Peyer's patch (tissue), 4 donors: ENCODE measurements around the gene SGPP2. TPM values are rescaled to one million over a fixed set of nuclear protein-coding genes. Genes with fewer than 3 reads are reported as not detected.

Experiments
- DNase-seq, 3 donors: peaks; one replicate each; pipeline ENCODE4 v3.0.0-alpha.2; 2017 to 2019
- H3K27ac ChIP-seq, 4 donors: fragments of 200-600 bp; sonication (generic); one replicate each; pipeline ENCODE4 v1.5.1; 2016 to 2019
- H3K27me3 ChIP-seq, 2 donors: fragments of 200-600 bp; sonication (generic); one replicate each; pipeline ENCODE4 v1.5.1; 2019
- H3K36me3 ChIP-seq, 3 donors: fragments of 200-600 bp; sonication (generic); one replicate each; pipeline ENCODE4 v1.5.1; 2016 to 2019
- H3K4me1 ChIP-seq, 4 donors: fragments of 200-600 bp; sonication (generic); one replicate each; pipeline ENCODE4 v1.5.1; 2016 to 2019
- H3K4me3 ChIP-seq, 4 donors: fragments of 200-600 bp; sonication (generic); 1 replicate in 3 of 4; 2 replicates in 1 of 4; pipeline ENCODE4 v1.5.1; 2016 to 2019; ENCODE audit warnings: mild to moderate bottlenecking in 1 of 4
- H3K9me3 ChIP-seq, 4 donors: fragments of 200-600 bp; sonication (generic); one replicate each; pipeline ENCODE4 v1.5.1; 2016 to 2019; ENCODE audit warnings: mild to moderate bottlenecking in 1 of 4
- CTCF ChIP-seq, 6 experiments: fragments of 450-650 bp in 4 of 6; fragments of 200-600 bp in 2 of 6; sonication (generic) in 1 of 6; IDR thresholded peaks; one replicate each; pipeline ENCODE4 v1.5.1; 2017 to 2019; ENCODE audit warnings: antibody characterized with exemption in 6 of 6, mild to moderate bottlenecking in 3 of 6, moderate library complexity in 1 of 6
- POLR2A ChIP-seq, 2 donors: fragments of 450-650 bp; IDR thresholded peaks; one replicate each; pipeline ENCODE4 v1.5.1; 2017; ENCODE audit warnings: antibody characterized with exemption in 2 of 2, mild to moderate bottlenecking in 2 of 2, moderate library complexity in 2 of 2
- total RNA-seq, 4 donors: library from RNA; depleted of rRNA; stranded (reverse); fragments of >200 nt; gene quantifications; one replicate each; pipeline ENCODE4 v1.1.0, GENCODE V29; 2016

Gene SGPP2
- total RNA-seq, 4 donors from 2014 or later = 10.7 to 50.3 (median 46.9) TPM

- Histone ChIP-seq H3K4me1 (peaks cover 0 to 10% (median 0%) of the 10 kb centered on the region in 4 donors), H3K4me3 (no peak overlapping the region), H3K36me3 (no peaks in the 10 kb centered on the region), H3K9me3 (no peaks in the 10 kb centered on the region), H3K27me3 (no peaks in the 10 kb centered on the region), H3K27ac (no peak overlapping the region)
- no peak for TF ChIP-seq CTCF (IDR thresholded peaks at IDR 0.05)
- no peak for TF ChIP-seq POLR2A (IDR thresholded peaks at IDR 0.05)
- no peak for DNase-seq
These were observed 15.3 kb downstream of the SGPP2 start for GRCh38 chr2:222439692-222440091.

DNA sequence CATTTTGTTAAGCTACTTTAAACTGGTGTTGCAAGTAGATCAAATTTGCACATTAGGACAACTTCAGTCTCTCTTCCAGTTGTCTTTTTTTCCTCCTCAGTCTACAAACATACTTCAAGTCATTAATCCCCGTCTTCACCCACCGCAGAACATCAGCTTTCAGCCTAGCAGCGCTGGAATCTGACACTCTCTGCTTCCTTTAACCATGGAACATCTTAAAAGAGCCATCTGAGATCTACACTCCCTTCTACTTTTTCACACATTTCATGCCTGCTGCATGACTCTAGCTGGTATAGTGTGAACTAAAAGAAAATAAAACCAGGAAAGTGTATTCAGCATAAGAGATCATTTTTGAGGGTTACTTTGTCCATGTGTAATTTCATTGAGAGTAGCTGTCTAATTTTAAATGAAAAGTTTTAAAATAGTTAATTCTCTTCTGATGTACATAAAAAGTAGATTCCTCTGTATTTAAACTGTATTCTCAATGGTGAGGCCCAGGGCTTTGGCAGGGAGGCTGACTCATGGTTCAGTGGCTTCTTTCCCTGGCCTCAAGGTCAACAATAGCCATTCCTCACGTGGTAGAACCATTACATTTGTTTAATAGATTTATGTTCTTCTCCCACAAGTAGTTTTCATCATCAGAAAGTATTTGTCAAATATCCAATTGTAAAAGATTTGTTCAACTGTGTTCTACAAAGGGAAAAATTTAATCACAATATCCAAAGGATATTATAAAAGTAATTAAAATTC, 16.5 kb downstream of the SGPP2 start:
- Histone ChIP-seq H3K4me1 (peaks cover 0 to 8% (median 0%) of the 10 kb centered on the region in 4 donors), H3K27me3 (no peaks in the 10 kb centered on the region), H3K4me3 (no peak overlapping the region), H3K27ac (no peak overlapping the region), H3K36me3 (no peaks in the 10 kb centered on the region), H3K9me3 (no peaks in the 10 kb centered on the region)
- TF ChIP-seq POLR2A (IDR thresholded peaks at IDR 0.05) (no peak), CTCF (IDR thresholded peaks at IDR 0.05) (no peak)
- DNase-seq = no peak

GRCh38 chr2:222442665-222443064, 18.3 kb downstream of the SGPP2 start:
- no peak for TF ChIP-seq CTCF (IDR thresholded peaks at IDR 0.05)
- no peak for TF ChIP-seq POLR2A (IDR thresholded peaks at IDR 0.05)
- no peaks in the 10 kb centered on the region for H3K36me3 ChIP-seq
- DNase-seq = no peak
- peaks cover 0 to 3% (median 0%) of the 10 kb centered on the region in 4 donors for H3K4me1 ChIP-seq
- no peaks in the 10 kb centered on the region for H3K27me3 ChIP-seq
- H3K27ac ChIP-seq = no peak overlapping the region
- no peak overlapping the region for H3K4me3 ChIP-seq
- H3K9me3 ChIP-seq = no peaks in the 10 kb centered on the region

DNA sequence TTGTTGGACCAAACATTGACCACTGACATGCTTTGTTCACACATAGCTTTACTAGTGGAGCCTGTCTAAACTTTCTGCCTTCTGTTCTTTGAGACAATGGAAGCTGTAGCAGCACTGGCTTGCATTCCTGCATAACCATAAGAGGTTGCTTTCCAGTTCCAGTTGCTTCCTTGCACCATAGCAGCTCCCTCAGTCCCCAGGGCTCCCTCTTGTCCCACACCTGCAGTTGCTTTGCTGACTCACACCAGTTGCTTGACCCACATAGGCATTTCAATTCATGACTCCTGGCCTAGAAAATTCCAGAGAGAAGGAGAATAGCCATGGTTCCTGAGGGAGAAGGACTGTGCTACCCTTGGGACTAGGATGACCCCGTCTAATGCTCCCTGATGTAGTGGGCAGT, 20.9 kb downstream of the SGPP2 start:
- TF ChIP-seq POLR2A (IDR thresholded peaks at IDR 0.05) (no peak), CTCF (IDR thresholded peaks at IDR 0.05) (no peak)
- Histone ChIP-seq H3K4me3 (no peak overlapping the region), H3K4me1 (peaks cover 0 to 3% (median 0%) of the 10 kb centered on the region in 4 donors), H3K27ac (no peak overlapping the region), H3K9me3 (no peaks in the 10 kb centered on the region), H3K36me3 (no peaks in the 10 kb centered on the region), H3K27me3 (no peaks in the 10 kb centered on the region)
- no peak for DNase-seq

- no peaks in the 10 kb centered on the region for H3K36me3 ChIP-seq
- no peak for DNase-seq
- H3K9me3 ChIP-seq = no peaks in the 10 kb centered on the region
- TF ChIP-seq POLR2A (IDR thresholded peaks at IDR 0.05) (no peak), CTCF (IDR thresholded peaks at IDR 0.05) (no peak)
- H3K4me1 ChIP-seq = no peaks in the 10 kb centered on the region
- H3K27me3 ChIP-seq = no peaks in the 10 kb centered on the region
- no peak overlapping the region for H3K4me3 ChIP-seq
- H3K27ac ChIP-seq = no peak overlapping the region
These were observed 22.8 kb downstream of the SGPP2 start for GRCh38 chr2:222447131-222447530.
